H1 (cell line): ENCODE data around the gene ZNF512B.

Source experiments
- CHD2 ChIP-seq: IDR thresholded peaks from 2 replicates; pipeline ENCODE4 v1.6.1; 2012; ENCODE audit warnings: low read length, improper control_type of control experiment
- CTCF ChIP-seq, 3 experiments: IDR thresholded peaks; 1 replicate in 2 of 3; 2 replicates in 1 of 3; pipeline versions ENCODE4 v1.5.1 to v1.6.1; 2011; ENCODE audit warnings: low read length in 3 of 3, mild to moderate bottlenecking in 3 of 3, inconsistent platforms in 2 of 3, low read depth in 1 of 3, moderate library complexity in 1 of 3; ENCODE audit not compliant: insufficient read depth in 1 of 3; ENCODE audit errors: control extremely low read depth in 1 of 3
- E2F6 ChIP-seq: IDR thresholded peaks from 2 replicates; pipeline ENCODE4 v1.6.1; 2012; ENCODE audit warnings: inconsistent platforms
- EZH2 ChIP-seq: fragments of 200-600 bp; sonication (generic); IDR thresholded peaks from 2 replicates; pipeline ENCODE4 v1.7.1; 2012; ENCODE audit warnings: low read depth, mild to moderate bottlenecking, moderate library complexity, low read length, inconsistent platforms; ENCODE audit not compliant: severe bottlenecking
- HDAC2 ChIP-seq, 2 experiments: fragments of 300-600 bp in 1 of 2; sonication (generic) in 1 of 2; IDR thresholded peaks; 2 replicates each; pipeline ENCODE4 v1.6.1; 2011 to 2012; ENCODE audit warnings: low read depth in 2 of 2, low read length in 2 of 2, mild to moderate bottlenecking in 2 of 2, moderate library complexity in 2 of 2, borderline replicate concordance in 1 of 2, inconsistent platforms in 1 of 2
- MAX ChIP-seq: IDR thresholded peaks from 2 replicates; pipeline ENCODE4 v1.6.1; 2012; ENCODE audit warnings: inconsistent platforms
- PHF8 ChIP-seq: fragments of 200-600 bp; sonication (generic); conservative IDR thresholded peaks from 2 replicates; pipeline ENCODE4 v1.7.1; 2012; ENCODE audit warnings: low read depth, mild to moderate bottlenecking, inconsistent platforms, low read length, moderate library complexity
- POLR2A ChIP-seq, 2 experiments: IDR thresholded peaks; 1 replicate in 1 of 2; 2 replicates in 1 of 2; pipeline ENCODE4 v1.6.1; 2011; ENCODE audit warnings: low read depth in 2 of 2, low read length in 2 of 2, mild to moderate bottlenecking in 2 of 2; ENCODE audit errors: control extremely low read depth in 1 of 2
- SIN3A ChIP-seq, 2 experiments: IDR thresholded peaks in 1 of 2; conservative IDR thresholded peaks in 1 of 2; 2 replicates each; pipeline ENCODE4 v1.6.1; 2011 to 2012; ENCODE audit warnings: low read length in 2 of 2, improper control_type of control experiment in 1 of 2, low read depth in 1 of 2, mild to moderate bottlenecking in 1 of 2
- TBP ChIP-seq: IDR thresholded peaks from 2 replicates; pipeline ENCODE4 v1.6.1; 2011; ENCODE audit warnings: low read depth, low read length, improper control_type of control experiment

- TF ChIP-seq HDAC2 (IDR thresholded peaks at IDR 0.05; ENCODE audit: borderline replicate concordance in 1 of 2, low read depth in 2 of 2, low read length in 2 of 2) (no peak), CTCF (IDR thresholded peaks at IDR 0.05; ENCODE audit: control extremely low read depth in 1 of 3, insufficient read depth in 1 of 3, low read depth in 1 of 3, low read length in 3 of 3) (no peak), MAX (no peak), POLR2A (IDR thresholded peaks at IDR 0.05; ENCODE audit: control extremely low read depth in 1 of 2, low read depth in 2 of 2, low read length in 2 of 2) (no peak), TBP (no peak), EZH2 (peak; percentile 15), E2F6 (no peak), SIN3A (conservative IDR thresholded peaks at IDR 0.05 in 1 of 2, IDR thresholded peaks at IDR 0.05 in 1 of 2; ENCODE audit: low read depth in 1 of 2, low read length in 2 of 2) (no peak), CHD2 (no peak), PHF8 (no peak)
These were observed 2.8 kb upstream of the ZNF512B start for GRCh38 chr20:63972312-63973159.
